PFSK-1 (cell line): ENCODE results near the gene MTUS2.

Source experiments
- FOXP2 ChIP-seq: optimal IDR thresholded peaks from 2 replicates; pipeline ENCODE3; 2011; ENCODE audit warnings: borderline replicate concordance, control low read depth, inconsistent platforms; ENCODE audit not compliant: insufficient read depth; ENCODE audit errors: extremely low read length, extremely low read depth
- POLR2AphosphoS5 ChIP-seq: IDR thresholded peaks from 2 replicates; pipeline ENCODE4 v1.6.1; 2012; ENCODE audit warnings: low read depth, mild to moderate bottlenecking, control low read depth, low read length, moderate library complexity
- SIN3A ChIP-seq: IDR thresholded peaks from 2 replicates; pipeline ENCODE4 v1.6.1; 2012; ENCODE audit warnings: mild to moderate bottlenecking, low read length, moderate library complexity, borderline replicate concordance; ENCODE audit not compliant: insufficient read depth
- TAF1 ChIP-seq: IDR thresholded peaks from 2 replicates; pipeline ENCODE4 v1.6.1; 2012; ENCODE audit warnings: low read length, control low read depth, borderline replicate concordance; ENCODE audit not compliant: insufficient read depth
- TF ChIP-seq, protein P1 (sequence below), 2 experiments: IDR thresholded peaks; 2 replicates each; pipeline versions ENCODE4 v1.6.1 to v1.8.0; 2011 to 2012; ENCODE audit warnings: low read depth in 2 of 2, low read length in 2 of 2, control low read depth in 1 of 2, inconsistent platforms in 1 of 2, mild to moderate bottlenecking in 1 of 2, moderate library complexity in 1 of 2; ENCODE audit not compliant: insufficient read depth in 1 of 2

Gene MTUS2

DNA sequence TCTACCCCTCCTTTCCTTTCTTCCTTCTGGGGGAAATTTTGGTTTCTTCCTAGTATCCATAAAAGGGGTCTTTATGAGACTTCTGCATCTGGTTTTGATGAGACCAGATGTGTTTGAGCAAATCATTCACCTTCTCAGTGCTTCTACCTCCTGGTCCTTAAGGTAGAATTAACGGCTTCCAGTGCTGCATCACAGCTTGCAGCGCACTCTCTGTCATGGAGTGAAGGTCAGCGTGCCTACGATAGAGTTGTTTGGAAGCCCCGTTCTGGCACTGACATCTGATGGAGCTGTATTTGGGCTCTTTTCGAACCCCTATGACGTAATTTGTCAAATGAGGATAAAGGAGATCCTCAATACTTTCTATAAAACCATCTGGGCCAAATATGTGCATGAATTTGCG lies 164.2 kb downstream of the MTUS2 start:
- TF ChIP-seq TAF1, result no peak
- TF ChIP-seq FOXP2, result no peak
- TF ChIP-seq SIN3A, result no peak
- TF ChIP-seq, protein P1, sequence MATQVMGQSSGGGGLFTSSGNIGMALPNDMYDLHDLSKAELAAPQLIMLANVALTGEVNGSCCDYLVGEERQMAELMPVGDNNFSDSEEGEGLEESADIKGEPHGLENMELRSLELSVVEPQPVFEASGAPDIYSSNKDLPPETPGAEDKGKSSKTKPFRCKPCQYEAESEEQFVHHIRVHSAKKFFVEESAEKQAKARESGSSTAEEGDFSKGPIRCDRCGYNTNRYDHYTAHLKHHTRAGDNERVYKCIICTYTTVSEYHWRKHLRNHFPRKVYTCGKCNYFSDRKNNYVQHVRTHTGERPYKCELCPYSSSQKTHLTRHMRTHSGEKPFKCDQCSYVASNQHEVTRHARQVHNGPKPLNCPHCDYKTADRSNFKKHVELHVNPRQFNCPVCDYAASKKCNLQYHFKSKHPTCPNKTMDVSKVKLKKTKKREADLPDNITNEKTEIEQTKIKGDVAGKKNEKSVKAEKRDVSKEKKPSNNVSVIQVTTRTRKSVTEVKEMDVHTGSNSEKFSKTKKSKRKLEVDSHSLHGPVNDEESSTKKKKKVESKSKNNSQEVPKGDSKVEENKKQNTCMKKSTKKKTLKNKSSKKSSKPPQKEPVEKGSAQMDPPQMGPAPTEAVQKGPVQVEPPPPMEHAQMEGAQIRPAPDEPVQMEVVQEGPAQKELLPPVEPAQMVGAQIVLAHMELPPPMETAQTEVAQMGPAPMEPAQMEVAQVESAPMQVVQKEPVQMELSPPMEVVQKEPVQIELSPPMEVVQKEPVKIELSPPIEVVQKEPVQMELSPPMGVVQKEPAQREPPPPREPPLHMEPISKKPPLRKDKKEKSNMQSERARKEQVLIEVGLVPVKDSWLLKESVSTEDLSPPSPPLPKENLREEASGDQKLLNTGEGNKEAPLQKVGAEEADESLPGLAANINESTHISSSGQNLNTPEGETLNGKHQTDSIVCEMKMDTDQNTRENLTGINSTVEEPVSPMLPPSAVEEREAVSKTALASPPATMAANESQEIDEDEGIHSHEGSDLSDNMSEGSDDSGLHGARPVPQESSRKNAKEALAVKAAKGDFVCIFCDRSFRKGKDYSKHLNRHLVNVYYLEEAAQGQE (IDR thresholded peaks at IDR 0.05; ENCODE audit: insufficient read depth in 1 of 2, low read depth in 2 of 2, low read length in 2 of 2), result no peak
- TF ChIP-seq POLR2AphosphoS5, result no peak

DNA sequence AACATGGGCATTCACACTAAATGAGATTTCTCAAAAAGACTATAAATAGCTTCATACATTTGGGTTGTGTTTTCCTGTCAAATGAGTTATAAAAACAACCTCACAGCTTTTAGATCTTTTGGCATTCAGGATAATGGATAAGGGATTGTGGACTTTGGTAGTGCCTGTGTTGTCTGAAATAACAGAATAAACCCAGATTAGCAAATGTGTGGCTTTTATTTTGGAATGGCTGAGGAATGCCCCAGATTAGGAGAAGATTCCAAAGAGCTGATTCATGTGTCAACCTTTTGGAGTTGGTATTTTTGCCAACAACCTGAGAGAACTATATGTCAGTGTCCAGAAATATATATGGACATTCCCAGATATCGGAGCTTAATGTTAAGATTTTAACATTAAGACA lies 164.7 kb downstream of the MTUS2 start:
- TF ChIP-seq, protein P1 (IDR thresholded peaks at IDR 0.05; ENCODE audit: insufficient read depth in 1 of 2, low read depth in 2 of 2, low read length in 2 of 2), result no peak
- TF ChIP-seq FOXP2 (no peak), TAF1 (no peak), POLR2AphosphoS5 (no peak)

DNA sequence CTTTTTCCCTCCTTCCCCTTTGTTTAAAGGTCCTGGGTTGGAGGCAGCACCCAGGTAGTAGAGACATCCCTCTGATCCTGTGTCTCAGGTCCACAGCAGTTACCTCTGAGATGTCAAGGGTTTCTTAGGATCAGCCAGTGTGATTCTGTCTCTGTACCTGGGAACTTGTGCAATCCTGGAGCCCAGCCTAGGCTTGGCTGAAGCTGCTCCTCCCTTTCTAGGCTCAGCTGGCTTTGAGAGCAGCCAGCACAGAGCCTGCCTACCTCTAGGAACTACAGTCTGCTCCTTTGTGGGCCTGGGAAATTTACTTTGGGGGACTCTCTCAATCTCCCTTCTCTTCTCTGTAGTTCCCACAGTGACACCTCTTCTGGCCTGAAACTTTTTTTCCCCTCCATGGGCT lies 171.6 kb downstream of the MTUS2 start:
- TF ChIP-seq, protein P1 (IDR thresholded peaks at IDR 0.05; ENCODE audit: insufficient read depth in 1 of 2, low read depth in 2 of 2, low read length in 2 of 2), result no peak
- TF ChIP-seq POLR2AphosphoS5 (no peak), SIN3A (no peak), FOXP2 (no peak)

DNA sequence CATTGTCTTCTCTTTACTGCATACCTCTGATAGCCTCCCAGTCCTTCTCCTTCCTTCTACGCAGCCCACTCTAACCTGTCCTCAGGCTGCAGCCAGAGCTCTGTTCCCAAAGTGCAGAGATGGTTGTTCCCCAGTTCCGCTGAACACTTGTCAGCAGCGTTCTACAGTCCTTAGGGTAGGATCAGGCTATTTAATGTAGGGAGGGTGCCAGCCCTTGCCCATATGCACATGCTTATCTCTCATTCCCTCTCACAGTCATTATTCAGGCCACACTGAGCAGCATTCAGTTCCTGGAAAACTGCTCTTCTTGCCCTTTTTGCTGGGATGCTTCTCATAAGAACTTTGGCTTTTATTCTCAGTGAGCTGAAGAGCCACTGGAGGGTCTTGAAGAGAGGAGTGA lies 180.7 kb downstream of the MTUS2 start:
- TF ChIP-seq POLR2AphosphoS5 (no peak), FOXP2 (no peak), TAF1 (no peak), SIN3A (no peak)
- TF ChIP-seq, protein P1 (IDR thresholded peaks at IDR 0.05; ENCODE audit: insufficient read depth in 1 of 2, low read depth in 2 of 2, low read length in 2 of 2), result no peak
